ENCODE results near the gene PIGS. TPM values are rescaled to one million over a fixed set of nuclear protein-coding genes. Genes with fewer than 3 reads are reported as not detected.

PIGS gene
- total RNA-seq, 1 experiment from 2014 or later: 45.8 TPM

DNA sequence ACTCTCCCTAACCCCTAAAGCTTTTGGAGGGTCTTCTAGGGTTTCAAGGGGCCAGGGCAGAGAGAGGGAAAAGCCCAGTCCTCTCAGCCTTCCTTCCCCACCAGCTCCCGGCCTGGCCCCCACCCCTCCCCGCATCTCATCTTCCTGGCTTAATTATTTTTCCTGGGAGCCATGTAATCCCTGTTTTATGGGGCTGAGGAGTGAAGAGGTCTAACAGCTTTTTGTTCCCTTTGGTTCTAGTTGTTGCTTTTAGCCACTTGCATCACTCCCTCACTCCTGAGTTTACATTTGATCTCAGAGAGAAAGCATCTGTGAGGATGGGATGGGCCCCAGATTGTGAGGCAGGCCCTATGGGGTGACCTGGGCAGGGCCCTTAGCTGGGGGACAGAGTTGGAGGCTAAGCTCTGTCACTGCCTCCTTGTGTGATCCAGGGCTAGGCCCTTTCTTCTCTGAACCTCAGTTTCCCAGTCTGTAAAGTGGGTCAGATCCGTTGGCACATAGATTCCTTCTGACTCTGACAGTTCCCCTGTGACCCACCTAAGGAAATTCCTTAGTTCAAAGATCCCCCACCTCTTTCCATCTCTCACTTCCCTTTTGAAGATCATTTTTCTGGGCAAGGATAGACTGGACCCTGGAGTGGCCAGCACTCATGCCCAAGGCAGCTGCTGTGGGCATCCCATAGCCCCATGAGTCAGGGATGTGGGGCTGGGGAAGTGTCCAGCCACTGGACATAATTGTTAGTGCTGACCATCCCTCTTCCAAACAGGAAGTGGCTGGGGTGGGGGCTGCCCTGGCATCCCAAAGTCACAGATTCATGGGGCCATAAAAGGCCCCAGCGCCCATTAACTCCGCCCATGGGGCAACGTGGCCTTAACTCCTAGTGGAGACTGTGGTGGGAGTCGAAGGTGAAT lies 39.0 kb downstream of the PIGS start (continued):
- TF ChIP-seq, protein P1, sequence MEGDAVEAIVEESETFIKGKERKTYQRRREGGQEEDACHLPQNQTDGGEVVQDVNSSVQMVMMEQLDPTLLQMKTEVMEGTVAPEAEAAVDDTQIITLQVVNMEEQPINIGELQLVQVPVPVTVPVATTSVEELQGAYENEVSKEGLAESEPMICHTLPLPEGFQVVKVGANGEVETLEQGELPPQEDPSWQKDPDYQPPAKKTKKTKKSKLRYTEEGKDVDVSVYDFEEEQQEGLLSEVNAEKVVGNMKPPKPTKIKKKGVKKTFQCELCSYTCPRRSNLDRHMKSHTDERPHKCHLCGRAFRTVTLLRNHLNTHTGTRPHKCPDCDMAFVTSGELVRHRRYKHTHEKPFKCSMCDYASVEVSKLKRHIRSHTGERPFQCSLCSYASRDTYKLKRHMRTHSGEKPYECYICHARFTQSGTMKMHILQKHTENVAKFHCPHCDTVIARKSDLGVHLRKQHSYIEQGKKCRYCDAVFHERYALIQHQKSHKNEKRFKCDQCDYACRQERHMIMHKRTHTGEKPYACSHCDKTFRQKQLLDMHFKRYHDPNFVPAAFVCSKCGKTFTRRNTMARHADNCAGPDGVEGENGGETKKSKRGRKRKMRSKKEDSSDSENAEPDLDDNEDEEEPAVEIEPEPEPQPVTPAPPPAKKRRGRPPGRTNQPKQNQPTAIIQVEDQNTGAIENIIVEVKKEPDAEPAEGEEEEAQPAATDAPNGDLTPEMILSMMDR (IDR thresholded peaks at IDR 0.05 in 2 of 3, conservative IDR thresholded peaks at IDR 0.05 in 1 of 3; ENCODE audit: borderline replicate concordance in 1 of 3, insufficient read depth in 1 of 3, low read depth in 2 of 3, low read length in 2 of 3): no peak
- no peak for TF ChIP-seq SRF (IDR thresholded peaks at IDR 0.05; ENCODE audit: low read depth)

DNA sequence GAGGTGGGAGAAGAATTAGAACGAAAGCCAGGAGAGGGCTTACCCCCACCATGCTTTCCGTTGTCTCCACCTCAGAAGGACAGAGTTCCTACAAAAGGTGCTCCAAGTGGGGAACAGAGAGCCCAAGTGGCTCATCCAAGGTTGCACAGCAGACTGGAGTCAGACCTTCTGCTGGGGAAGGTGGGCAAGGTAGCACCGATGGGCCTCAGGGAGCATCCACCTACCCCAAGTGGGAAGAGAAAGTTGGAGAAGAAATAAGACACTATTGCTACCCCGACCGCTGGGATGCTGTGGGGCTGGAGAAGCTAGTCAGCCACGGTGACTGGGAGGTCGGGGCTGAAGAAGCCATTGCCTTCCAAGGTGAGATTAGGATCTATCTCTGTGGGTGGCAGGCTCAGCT lies 40.4 kb downstream of the PIGS start:
- RAD21 ChIA-PET (ENCODE audit: low non-redundant PET in 1 of 2, low total read pairs in 2 of 2, uncharacterized antibody in 2 of 2, unreplicated experiment in 2 of 2): no interaction called here
- no peak overlapping the region for H3K9ac ChIP-seq (ENCODE audit: low read length)
- intact Hi-C loops (cut with micrococcal nuclease): no loop called here

More for the DNA sequence above, 40.4 kb downstream of the PIGS start:
- no TSS peak for BruUV-seq (replicated peaks)
- Histone ChIP-seq H3K4me3 (replicated peaks in 1 of 2; ENCODE audit: low read depth in 1 of 2, low read length in 2 of 2) (no peak overlapping the region), H3K27me3 (ENCODE audit: insufficient read depth, low read length) (peaks cover 7% of the 10 kb centered on the region), H3K36me3 (ENCODE audit: control insufficient read depth in 1 of 2, insufficient read depth in 2 of 2, low read length in 2 of 2) (no peaks in the 10 kb centered on the region), H2AFZ (ENCODE audit: low read depth, low read length, poor library complexity, severe bottlenecking) (no peak overlapping the region), H3K9me2 (ENCODE audit: insufficient read depth) (no peaks in the 10 kb centered on the region), H3K4me2 (ENCODE audit: low read length) (no peak overlapping the region), H3K4me1 (ENCODE audit: control insufficient read depth in 1 of 2, insufficient read depth in 2 of 2, low read length in 2 of 2) (peaks cover 0 to 6% of the 10 kb centered on the region in 2 experiments; a peak in 2 of 4 replicates), H3K27ac (ENCODE audit: low read depth, low read length) (no peak overlapping the region), H4K20me1 (ENCODE audit: insufficient read depth) (no peaks in the 10 kb centered on the region), H3K9me3 (ENCODE audit: control insufficient read depth in 1 of 2, insufficient read depth in 1 of 2, low read depth in 1 of 2, low read length in 2 of 2) (no peaks in the 10 kb centered on the region), H3K79me2 (ENCODE audit: insufficient read depth, low read length) (no peaks in the 10 kb centered on the region)
- ATAC-seq (no peak), DNase-seq (ENCODE audit: low read depth, low spot score) (no peak)
- POLR2A ChIA-PET: no interaction called here
- CTCF ChIA-PET: no interaction called here
- TF ChIP-seq EZH2phosphoT487 (IDR thresholded peaks at IDR 0.05; ENCODE audit: borderline replicate concordance): no peak
- TF ChIP-seq, protein P1 (IDR thresholded peaks at IDR 0.05 in 2 of 3, conservative IDR thresholded peaks at IDR 0.05 in 1 of 3; ENCODE audit: borderline replicate concordance in 1 of 3, insufficient read depth in 1 of 3, low read depth in 2 of 3, low read length in 2 of 3): no peak
- TF ChIP-seq CBX3 (IDR thresholded peaks at IDR 0.05; ENCODE audit: low read depth): no peak
- TF ChIP-seq EZH2 (IDR thresholded peaks at IDR 0.05): no peak
- no peak for TF ChIP-seq SIN3A (IDR thresholded peaks at IDR 0.05; ENCODE audit: low read depth)
- no peak for TF ChIP-seq POLR2AphosphoS5 (IDR thresholded peaks at IDR 0.05; ENCODE audit: low read depth, low read length)
- TF ChIP-seq SRF (IDR thresholded peaks at IDR 0.05; ENCODE audit: low read depth): no peak
- TF ChIP-seq, protein P2, sequence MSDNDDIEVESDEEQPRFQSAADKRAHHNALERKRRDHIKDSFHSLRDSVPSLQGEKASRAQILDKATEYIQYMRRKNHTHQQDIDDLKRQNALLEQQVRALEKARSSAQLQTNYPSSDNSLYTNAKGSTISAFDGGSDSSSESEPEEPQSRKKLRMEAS (IDR thresholded peaks at IDR 0.05): no peak
- TF ChIP-seq TCF7L2 (IDR thresholded peaks at IDR 0.05; ENCODE audit: borderline replicate concordance, extremely low read depth, insufficient read depth, insufficient read length): no peak
- TF ChIP-seq, protein P3, sequence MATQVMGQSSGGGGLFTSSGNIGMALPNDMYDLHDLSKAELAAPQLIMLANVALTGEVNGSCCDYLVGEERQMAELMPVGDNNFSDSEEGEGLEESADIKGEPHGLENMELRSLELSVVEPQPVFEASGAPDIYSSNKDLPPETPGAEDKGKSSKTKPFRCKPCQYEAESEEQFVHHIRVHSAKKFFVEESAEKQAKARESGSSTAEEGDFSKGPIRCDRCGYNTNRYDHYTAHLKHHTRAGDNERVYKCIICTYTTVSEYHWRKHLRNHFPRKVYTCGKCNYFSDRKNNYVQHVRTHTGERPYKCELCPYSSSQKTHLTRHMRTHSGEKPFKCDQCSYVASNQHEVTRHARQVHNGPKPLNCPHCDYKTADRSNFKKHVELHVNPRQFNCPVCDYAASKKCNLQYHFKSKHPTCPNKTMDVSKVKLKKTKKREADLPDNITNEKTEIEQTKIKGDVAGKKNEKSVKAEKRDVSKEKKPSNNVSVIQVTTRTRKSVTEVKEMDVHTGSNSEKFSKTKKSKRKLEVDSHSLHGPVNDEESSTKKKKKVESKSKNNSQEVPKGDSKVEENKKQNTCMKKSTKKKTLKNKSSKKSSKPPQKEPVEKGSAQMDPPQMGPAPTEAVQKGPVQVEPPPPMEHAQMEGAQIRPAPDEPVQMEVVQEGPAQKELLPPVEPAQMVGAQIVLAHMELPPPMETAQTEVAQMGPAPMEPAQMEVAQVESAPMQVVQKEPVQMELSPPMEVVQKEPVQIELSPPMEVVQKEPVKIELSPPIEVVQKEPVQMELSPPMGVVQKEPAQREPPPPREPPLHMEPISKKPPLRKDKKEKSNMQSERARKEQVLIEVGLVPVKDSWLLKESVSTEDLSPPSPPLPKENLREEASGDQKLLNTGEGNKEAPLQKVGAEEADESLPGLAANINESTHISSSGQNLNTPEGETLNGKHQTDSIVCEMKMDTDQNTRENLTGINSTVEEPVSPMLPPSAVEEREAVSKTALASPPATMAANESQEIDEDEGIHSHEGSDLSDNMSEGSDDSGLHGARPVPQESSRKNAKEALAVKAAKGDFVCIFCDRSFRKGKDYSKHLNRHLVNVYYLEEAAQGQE (IDR thresholded peaks at IDR 0.05; ENCODE audit: low read depth): no peak
- no peak for TF ChIP-seq SP1 (IDR thresholded peaks at IDR 0.05; ENCODE audit: low read depth)
